GM18909 (cell line): ENCODE data around the gene HIVEP3.

ENCODE experiments used
- ATAC-seq: cut with Tn5 transposase; IDR thresholded peaks from one replicate; pipeline ENCODE4 v1.9.1; 2021; ENCODE audit warnings: mild to moderate bottlenecking; ENCODE audit not compliant: unreplicated experiment, poor library complexity

HIVEP3 gene

GRCh38 chr1:41613689-41614574 lies 304.8 kb downstream of the HIVEP3 start:
- ATAC-seq: no peak

GRCh38 chr1:41612953-41613352 lies 305.8 kb downstream of the HIVEP3 start:
- ATAC-seq: no peak

- no peak for ATAC-seq
Measured at GRCh38 chr1:41611932-41612450, 306.7 kb downstream of the HIVEP3 start.

- ATAC-seq: no peak
Measured at GRCh38 chr1:41611068-41611931, 307.4 kb downstream of the HIVEP3 start.

GRCh38 chr1:41610361-41610760 lies 308.4 kb downstream of the HIVEP3 start:
- no peak for ATAC-seq

- ATAC-seq: no peak
Measured at GRCh38 chr1:41609166-41609883, 309.4 kb downstream of the HIVEP3 start.

- ATAC-seq: no peak
Measured at GRCh38 chr1:41608211-41608610, 310.5 kb downstream of the HIVEP3 start.

GRCh38 chr1:41607808-41608207 lies 310.9 kb downstream of the HIVEP3 start:
- no peak for ATAC-seq

GRCh38 chr1:41599912-41600311 lies 318.8 kb downstream of the HIVEP3 start:
- no peak for ATAC-seq

GRCh38 chr1:41598325-41598724 lies 320.4 kb downstream of the HIVEP3 start:
- no peak for ATAC-seq

- no peak for ATAC-seq
Measured at GRCh38 chr1:41592451-41593125, 326.1 kb downstream of the HIVEP3 start.

- no peak for ATAC-seq
Measured at GRCh38 chr1:41591891-41592290, 326.8 kb downstream of the HIVEP3 start.

GRCh38 chr1:41590331-41590730 lies 328.4 kb downstream of the HIVEP3 start:
- no peak for ATAC-seq

GRCh38 chr1:41589395-41589794 lies 329.3 kb downstream of the HIVEP3 start:
- ATAC-seq: no peak

- no peak for ATAC-seq
Measured at GRCh38 chr1:41588334-41588875, 330.3 kb downstream of the HIVEP3 start.

- no peak for ATAC-seq
Measured at GRCh38 chr1:41587791-41588190, 330.9 kb downstream of the HIVEP3 start.

- ATAC-seq: no peak
Measured at GRCh38 chr1:41586230-41586629, 332.5 kb downstream of the HIVEP3 start.

- no peak for ATAC-seq
Measured at GRCh38 chr1:41583658-41584547, 334.8 kb downstream of the HIVEP3 start.
